ENCODE results near the gene KCTD3.
A peak's percentile ranks its signal among the peaks of the same experiment; 100 is the strongest.

Gene KCTD3

GRCh38 chr1:215631040-215631439 lies 63.9 kb downstream of the KCTD3 start:
- Histone ChIP-seq H3K4me2 (ENCODE audit: low read length) (no peak overlapping the region), H2BK120ac (ENCODE audit: insufficient read depth, low read length, poor library complexity) (no peak overlapping the region), H3K9me3 (ENCODE audit: insufficient read depth, low read depth, low read length) (no peaks in the 10 kb centered on the region), H3K18ac (ENCODE audit: low read length) (no peak overlapping the region), H2AK5ac (ENCODE audit: low read length) (no peak overlapping the region), H3K4me3 (ENCODE audit: low read depth, low read length) (no peak overlapping the region), H3K36me3 (ENCODE audit: control insufficient read depth in 1 of 2, insufficient read depth in 2 of 2, low read length in 2 of 2) (no peaks in the 10 kb centered on the region), H4K12ac (ENCODE audit: low read depth, low read length) (no peak overlapping the region), H3K4ac (ENCODE audit: low read depth, low read length) (no peak overlapping the region), H2BK12ac (ENCODE audit: low read length) (no peak overlapping the region), H2AFZ (ENCODE audit: insufficient read depth, low read length, poor library complexity) (no peak overlapping the region), H3K23ac (ENCODE audit: low read length) (no peak overlapping the region), H2BK5ac (ENCODE audit: low read depth, low read length, poor library complexity) (no peak overlapping the region), H3K79me2 (ENCODE audit: control insufficient read depth, insufficient read depth, low read length, poor library complexity) (no peaks in the 10 kb centered on the region), H3K4me1 (ENCODE audit: control insufficient read depth in 1 of 2, insufficient read depth in 2 of 2, low read length in 2 of 2) (no peaks in the 10 kb centered on the region), H3K27me3 (ENCODE audit: insufficient read depth, low read length) (no peaks in the 10 kb centered on the region), H3K9ac (ENCODE audit: low read length) (no peak overlapping the region), H4K8ac (ENCODE audit: low read depth, low read length) (no peak overlapping the region), H3K27ac (ENCODE audit: low read depth, low read length) (no peak overlapping the region), H4K91ac (ENCODE audit: low read depth, low read length) (no peak overlapping the region), H3K14ac (ENCODE audit: low read length) (no peak overlapping the region), H3K79me1 (ENCODE audit: low read length) (no peaks in the 10 kb centered on the region)
- no peak for DNase-seq
- no CpG with 5 or more reads among the region's 1 CpG for WGBS (ENCODE audit: extremely low coverage, insufficient coverage, insufficient read length)

GRCh38 chr1:215631489-215631888 lies 64.4 kb downstream of the KCTD3 start:
- H3K4me2 ChIP-seq (ENCODE audit: low read length), result no peak overlapping the region
- H4K8ac ChIP-seq (ENCODE audit: low read depth, low read length), result no peak overlapping the region
- H3K14ac ChIP-seq (ENCODE audit: low read length), result no peak overlapping the region
- no peak overlapping the region for H3K27ac ChIP-seq (ENCODE audit: low read depth, low read length)
- no peak overlapping the region for H4K91ac ChIP-seq (ENCODE audit: low read depth, low read length)
- no peak overlapping the region for H2AFZ ChIP-seq (ENCODE audit: insufficient read depth, low read length, poor library complexity)
- no peak overlapping the region for H2BK5ac ChIP-seq (ENCODE audit: low read depth, low read length, poor library complexity)
- no peak overlapping the region for H4K12ac ChIP-seq (ENCODE audit: low read depth, low read length)
- no peak overlapping the region for H3K4me3 ChIP-seq (ENCODE audit: low read depth, low read length)
- no peak overlapping the region for H3K23ac ChIP-seq (ENCODE audit: low read length)
- no peak overlapping the region for H2AK5ac ChIP-seq (ENCODE audit: low read length)
- no peak overlapping the region for H3K4ac ChIP-seq (ENCODE audit: low read depth, low read length)
- no peaks in the 10 kb centered on the region for H3K79me2 ChIP-seq (ENCODE audit: control insufficient read depth, insufficient read depth, low read length, poor library complexity)
- no peaks in the 10 kb centered on the region for H3K36me3 ChIP-seq (ENCODE audit: control insufficient read depth in 1 of 2, insufficient read depth in 2 of 2, low read length in 2 of 2)
- no peak overlapping the region for H3K9ac ChIP-seq (ENCODE audit: low read length)
- no peaks in the 10 kb centered on the region for H3K27me3 ChIP-seq (ENCODE audit: insufficient read depth, low read length)
- H3K18ac ChIP-seq (ENCODE audit: low read length), result no peak overlapping the region
- no peak overlapping the region for H2BK120ac ChIP-seq (ENCODE audit: insufficient read depth, low read length, poor library complexity)
- H3K4me1 ChIP-seq (ENCODE audit: control insufficient read depth in 1 of 2, insufficient read depth in 2 of 2, low read length in 2 of 2), result no peaks in the 10 kb centered on the region
- H3K9me3 ChIP-seq (ENCODE audit: insufficient read depth, low read depth, low read length), result no peaks in the 10 kb centered on the region
- no CpG with 5 or more reads among the region's 3 CpGs for WGBS (ENCODE audit: extremely low coverage, insufficient coverage, insufficient read length)
- no peaks in the 10 kb centered on the region for H3K79me1 ChIP-seq (ENCODE audit: low read length)
- DNase-seq, result no peak
- no peak overlapping the region for H2BK12ac ChIP-seq (ENCODE audit: low read length)

- Histone ChIP-seq H2BK5ac (ENCODE audit: low read depth, low read length, poor library complexity) (no peak overlapping the region), H2BK12ac (ENCODE audit: low read length) (no peak overlapping the region), H3K79me1 (ENCODE audit: low read length) (no peaks in the 10 kb centered on the region), H2BK120ac (ENCODE audit: insufficient read depth, low read length, poor library complexity) (no peak overlapping the region), H3K79me2 (ENCODE audit: control insufficient read depth, insufficient read depth, low read length, poor library complexity) (no peaks in the 10 kb centered on the region), H3K23ac (ENCODE audit: low read length) (no peak overlapping the region), H3K4me3 (ENCODE audit: low read depth, low read length) (no peak overlapping the region), H2AFZ (ENCODE audit: insufficient read depth, low read length, poor library complexity) (no peak overlapping the region), H3K18ac (ENCODE audit: low read length) (no peak overlapping the region), H4K8ac (ENCODE audit: low read depth, low read length) (no peak overlapping the region), H3K4me2 (ENCODE audit: low read length) (no peak overlapping the region), H3K9ac (ENCODE audit: low read length) (no peak overlapping the region), H4K12ac (ENCODE audit: low read depth, low read length) (no peak overlapping the region), H3K14ac (ENCODE audit: low read length) (no peak overlapping the region), H3K4me1 (ENCODE audit: control insufficient read depth in 1 of 2, insufficient read depth in 2 of 2, low read length in 2 of 2) (no peaks in the 10 kb centered on the region), H3K27ac (ENCODE audit: low read depth, low read length) (no peak overlapping the region), H2AK5ac (ENCODE audit: low read length) (no peak overlapping the region), H3K27me3 (ENCODE audit: insufficient read depth, low read length) (no peaks in the 10 kb centered on the region), H3K4ac (ENCODE audit: low read depth, low read length) (no peak overlapping the region), H4K91ac (ENCODE audit: low read depth, low read length) (no peak overlapping the region), H3K9me3 (ENCODE audit: insufficient read depth, low read depth, low read length) (no peaks in the 10 kb centered on the region), H3K36me3 (ENCODE audit: control insufficient read depth in 1 of 2, insufficient read depth in 2 of 2, low read length in 2 of 2) (no peaks in the 10 kb centered on the region)
- no peak for DNase-seq
- no CpG with 5 or more reads among the region's 6 CpGs for WGBS (ENCODE audit: extremely low coverage, insufficient coverage, insufficient read length)
Observed at GRCh38 chr1:215635827-215636226, 68.7 kb downstream of the KCTD3 start.

GRCh38 chr1:215636258-215636965 lies 69.3 kb downstream of the KCTD3 start:
- Histone ChIP-seq H3K27me3 (ENCODE audit: insufficient read depth, low read length) (no peaks in the 10 kb centered on the region), H3K18ac (ENCODE audit: low read length) (no peak overlapping the region), H3K79me1 (ENCODE audit: low read length) (no peaks in the 10 kb centered on the region), H2BK5ac (ENCODE audit: low read depth, low read length, poor library complexity) (no peak overlapping the region), H3K4ac (ENCODE audit: low read depth, low read length) (no peak overlapping the region), H2AK5ac (ENCODE audit: low read length) (no peak overlapping the region), H2BK12ac (ENCODE audit: low read length) (no peak overlapping the region), H3K4me2 (ENCODE audit: low read length) (no peak overlapping the region), H3K23ac (ENCODE audit: low read length) (no peak overlapping the region), H3K36me3 (ENCODE audit: control insufficient read depth in 1 of 2, insufficient read depth in 2 of 2, low read length in 2 of 2) (no peaks in the 10 kb centered on the region), H3K9me3 (ENCODE audit: insufficient read depth, low read depth, low read length) (no peaks in the 10 kb centered on the region), H4K12ac (ENCODE audit: low read depth, low read length) (no peak overlapping the region), H3K4me1 (ENCODE audit: control insufficient read depth in 1 of 2, insufficient read depth in 2 of 2, low read length in 2 of 2) (no peaks in the 10 kb centered on the region), H3K9ac (ENCODE audit: low read length) (no peak overlapping the region), H3K14ac (ENCODE audit: low read length) (no peak overlapping the region), H3K79me2 (ENCODE audit: control insufficient read depth, insufficient read depth, low read length, poor library complexity) (no peaks in the 10 kb centered on the region), H3K4me3 (ENCODE audit: low read depth, low read length) (no peak overlapping the region), H4K91ac (ENCODE audit: low read depth, low read length) (no peak overlapping the region), H3K27ac (ENCODE audit: low read depth, low read length) (no peak overlapping the region), H2AFZ (ENCODE audit: insufficient read depth, low read length, poor library complexity) (no peak overlapping the region), H4K8ac (ENCODE audit: low read depth, low read length) (no peak overlapping the region), H2BK120ac (ENCODE audit: insufficient read depth, low read length, poor library complexity) (no peak overlapping the region)
- WGBS (ENCODE audit: extremely low coverage, insufficient coverage, insufficient read length), result no CpG with 5 or more reads among the region's 9 CpGs
- DNase-seq, result peak; percentile 47 to 72
